Measurements from ENCODE around the gene COL27A1.

The COL27A1 gene

DNA sequence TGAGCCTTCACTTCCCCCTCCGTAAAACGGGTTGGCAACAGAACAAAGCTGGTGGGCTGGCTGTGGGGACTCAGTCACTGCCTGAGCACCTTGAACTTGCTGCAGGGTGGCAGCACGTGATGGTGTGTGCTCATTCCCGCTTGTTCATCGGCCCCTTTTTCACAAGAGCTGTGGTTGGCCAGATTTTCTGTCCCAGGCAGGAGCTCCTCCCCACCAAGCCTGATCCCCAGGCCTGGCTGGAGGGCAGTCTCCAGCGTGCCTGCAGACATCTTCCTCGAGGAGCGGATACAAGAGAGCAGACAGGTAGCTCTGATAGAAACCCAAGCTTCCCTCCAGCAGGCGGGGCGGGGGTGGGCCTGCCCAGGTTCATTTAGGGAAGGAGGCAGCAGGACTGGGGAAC is 105.7 kb downstream of the COL27A1 start:
- TF ChIP-seq, protein P1, sequence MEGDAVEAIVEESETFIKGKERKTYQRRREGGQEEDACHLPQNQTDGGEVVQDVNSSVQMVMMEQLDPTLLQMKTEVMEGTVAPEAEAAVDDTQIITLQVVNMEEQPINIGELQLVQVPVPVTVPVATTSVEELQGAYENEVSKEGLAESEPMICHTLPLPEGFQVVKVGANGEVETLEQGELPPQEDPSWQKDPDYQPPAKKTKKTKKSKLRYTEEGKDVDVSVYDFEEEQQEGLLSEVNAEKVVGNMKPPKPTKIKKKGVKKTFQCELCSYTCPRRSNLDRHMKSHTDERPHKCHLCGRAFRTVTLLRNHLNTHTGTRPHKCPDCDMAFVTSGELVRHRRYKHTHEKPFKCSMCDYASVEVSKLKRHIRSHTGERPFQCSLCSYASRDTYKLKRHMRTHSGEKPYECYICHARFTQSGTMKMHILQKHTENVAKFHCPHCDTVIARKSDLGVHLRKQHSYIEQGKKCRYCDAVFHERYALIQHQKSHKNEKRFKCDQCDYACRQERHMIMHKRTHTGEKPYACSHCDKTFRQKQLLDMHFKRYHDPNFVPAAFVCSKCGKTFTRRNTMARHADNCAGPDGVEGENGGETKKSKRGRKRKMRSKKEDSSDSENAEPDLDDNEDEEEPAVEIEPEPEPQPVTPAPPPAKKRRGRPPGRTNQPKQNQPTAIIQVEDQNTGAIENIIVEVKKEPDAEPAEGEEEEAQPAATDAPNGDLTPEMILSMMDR (IDR thresholded peaks at IDR 0.05; ENCODE audit: insufficient read depth, low read length, missing control alignments) = no peak
- no peak for DNase-seq (ENCODE audit: low read depth, low spot score)
- H3K4me3 ChIP-seq (ENCODE audit: low read depth, low read length) = no peak overlapping the region
- ChIA-PET CTCF (interaction anchor here (0.6 to 6.5 kb wide), 8 partner anchors 11 to 179 kb away, joined by 3 to 37 read pairs (median 8); partner anchors contain the start of gene COL27A1), POLR2A (no interaction called here)

DNA sequence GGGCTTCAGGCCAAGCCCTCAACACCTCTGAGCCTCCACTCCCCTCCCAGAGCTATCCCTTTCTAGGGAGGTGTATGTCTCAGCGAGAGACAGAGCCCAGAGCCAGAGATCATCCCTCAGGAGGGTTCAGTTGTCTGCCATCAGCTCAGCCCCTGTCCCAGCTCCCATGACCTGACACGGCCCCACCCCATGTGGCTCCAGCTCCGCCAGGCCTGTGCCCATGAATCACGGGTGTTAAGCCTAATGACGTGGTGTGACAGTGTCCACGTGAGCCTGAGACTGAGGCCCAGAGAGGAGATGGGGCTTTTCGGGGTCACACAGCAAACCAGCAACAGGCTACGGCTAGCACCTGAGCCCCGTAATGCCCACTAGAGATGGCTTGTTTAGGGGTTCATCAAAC is 106.7 kb downstream of the COL27A1 start:
- ChIA-PET CTCF (interaction anchor here (1.1 to 6.5 kb wide), 6 partner anchors 10 to 154 kb away, joined by 4 to 37 read pairs (median 12); partner anchors contain the start of gene COL27A1), POLR2A (no interaction called here)
- no peak for DNase-seq (ENCODE audit: low read depth, low spot score)
- no peak overlapping the region for H3K4me3 ChIP-seq (ENCODE audit: low read depth, low read length)
- TF ChIP-seq, protein P1 (IDR thresholded peaks at IDR 0.05; ENCODE audit: insufficient read depth, low read length, missing control alignments) = no peak

DNA sequence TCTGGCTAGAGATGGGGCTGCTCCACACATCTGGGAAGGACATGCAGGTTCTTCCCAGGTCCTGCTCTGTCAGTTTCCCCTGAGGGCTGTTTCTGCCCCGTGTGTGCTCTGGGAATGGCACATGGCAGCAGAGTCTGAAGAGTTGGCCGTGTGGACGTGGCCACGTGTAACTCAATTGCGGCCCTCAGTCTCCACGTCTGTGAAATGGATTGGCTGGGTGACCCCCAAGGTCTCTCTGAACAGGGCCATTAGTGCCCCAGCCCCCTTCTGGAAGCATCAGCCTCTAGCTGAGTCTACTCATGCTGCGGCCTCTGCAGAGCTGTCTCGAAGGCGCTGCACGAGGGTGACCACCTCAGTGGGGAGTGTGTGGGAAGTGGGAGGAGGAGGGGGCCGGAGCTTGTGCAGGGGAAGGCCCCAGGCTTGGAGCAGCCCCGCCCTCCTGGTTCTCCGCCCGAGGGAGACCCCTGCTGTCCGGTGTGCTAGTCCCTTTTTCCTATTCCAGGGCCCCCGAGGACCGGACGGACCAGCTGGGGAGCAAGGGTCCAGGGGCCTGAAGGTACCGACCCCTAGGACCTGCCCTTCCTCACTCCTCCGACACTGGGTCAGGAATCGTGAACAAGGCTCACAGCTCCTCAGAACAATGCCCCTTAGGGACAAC is 108.6 kb downstream of the COL27A1 start:
- ChIA-PET CTCF (interaction anchor here (0.8 to 5.0 kb wide), 11 partner anchors 8 to 181 kb away, joined by 3 to 28 read pairs (median 3); partner anchors contain the start of gene COL27A1), POLR2A (interaction anchor here (0.7 to 0.9 kb wide), 2 partner anchors 27 to 888 kb away, joined by 3 read pairs; no protein-coding TSS in a partner anchor)
- no peak overlapping the region for H3K4me3 ChIP-seq (ENCODE audit: low read depth, low read length)
- TF ChIP-seq, protein P1 (IDR thresholded peaks at IDR 0.05; ENCODE audit: insufficient read depth, low read length, missing control alignments) = peak; percentile 41
- DNase-seq (ENCODE audit: low read depth, low spot score) = no peak

DNA sequence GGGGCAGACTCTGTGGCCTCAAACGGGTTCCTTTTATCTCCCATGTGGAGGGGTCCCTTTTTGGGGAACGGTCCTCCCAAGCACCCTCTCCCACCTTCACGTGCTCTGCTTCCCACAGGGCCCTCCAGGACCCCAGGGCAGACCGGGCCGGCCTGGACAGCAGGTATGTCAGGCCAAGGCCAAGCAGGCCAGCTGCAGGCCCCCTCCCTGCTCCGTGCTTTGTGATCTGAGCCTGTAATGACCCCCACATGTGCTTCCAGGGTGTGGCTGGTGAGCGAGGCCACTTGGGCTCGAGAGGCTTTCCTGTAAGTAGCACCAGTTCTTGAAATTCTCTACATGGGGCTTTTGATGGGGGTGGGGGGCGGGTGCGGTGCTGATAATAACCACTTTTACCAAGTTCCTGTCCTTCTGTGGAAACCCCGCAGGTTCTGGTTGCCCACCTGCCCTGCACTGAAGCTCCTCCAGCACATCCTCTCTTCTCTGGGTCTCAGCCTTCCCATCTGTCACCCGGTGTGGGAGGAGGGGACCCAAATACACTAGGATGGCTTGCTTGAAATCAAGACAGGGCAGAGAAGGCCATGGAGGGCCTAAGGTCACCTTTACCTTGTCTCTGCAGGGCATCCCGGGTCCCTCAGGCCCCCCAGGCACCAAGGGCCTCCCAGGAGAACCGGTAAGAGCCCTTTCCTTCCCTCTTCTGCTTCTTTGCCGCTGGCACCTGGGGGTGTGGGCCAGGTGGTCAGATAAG is 109.6 kb downstream of the COL27A1 start:
- POLR2A ChIA-PET = interaction anchor here (0.6 to 0.9 kb wide), 3 partner anchors 26 to 1973 kb away, joined by 3 read pairs; no protein-coding TSS in a partner anchor
- DNase-seq (ENCODE audit: low read depth, low spot score) = no peak
- TF ChIP-seq, protein P1 (IDR thresholded peaks at IDR 0.05; ENCODE audit: insufficient read depth, low read length, missing control alignments) = no peak
- CTCF ChIA-PET = interaction anchor here (0.6 to 5.0 kb wide), 13 partner anchors 7 to 182 kb away, joined by 3 to 28 read pairs (median 3); partner anchors contain the start of gene COL27A1
- no peak overlapping the region for H3K4me3 ChIP-seq (ENCODE audit: low read depth, low read length)

DNA sequence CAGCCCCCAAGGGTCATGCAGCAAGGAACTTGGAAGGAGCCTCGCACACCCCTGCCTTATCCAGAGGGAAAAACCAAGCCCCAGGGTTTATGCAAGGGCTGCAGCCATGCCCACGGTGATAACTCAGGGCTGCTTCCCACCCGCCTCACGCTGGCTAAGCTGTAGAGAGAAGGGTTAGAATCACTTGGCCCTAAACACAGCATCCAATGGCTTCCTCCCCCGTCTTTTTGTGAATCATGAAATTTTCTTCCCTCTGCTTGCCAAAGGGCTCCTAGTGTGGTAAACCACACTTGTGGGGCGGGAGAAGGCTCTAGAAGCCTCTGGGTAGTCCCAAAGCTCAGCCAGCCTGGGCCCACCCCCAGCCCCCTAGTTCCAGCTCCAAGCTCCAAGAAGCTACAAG is 111.6 kb downstream of the COL27A1 start:
- DNase-seq (ENCODE audit: low read depth, low spot score) = no peak

More for the DNA sequence above, 111.6 kb downstream of the COL27A1 start:
- ChIA-PET CTCF (interaction anchor here (1.4 to 9.4 kb wide), 3 partner anchors 111 to 184 kb away, joined by 3 to 90 read pairs (median 11); partner anchors contain the start of gene COL27A1), POLR2A (no interaction called here)
- H3K4me3 ChIP-seq (ENCODE audit: low read depth, low read length) = no peak overlapping the region
- TF ChIP-seq, protein P1 (IDR thresholded peaks at IDR 0.05; ENCODE audit: insufficient read depth, low read length, missing control alignments) = no peak
